WTC11 (cell line): ENCODE data around the gene CDKN2B. TPM values are rescaled to one million over a fixed set of nuclear protein-coding genes. Genes with fewer than 3 reads are reported as not detected.

Experiments
- ATAC-seq: fragments of 200-7000 bp; cut with Tn5 transposase; 2 replicates; pipeline ENCODE4 v1.10.0; 2021; ENCODE audit warnings: mild to moderate bottlenecking, moderate library complexity
- CTCF ChIA-PET: fragments of 300-600 bp; sonication (Branson Sonifier 250); formaldehyde crosslinking; loops from one replicate; lab custom pipeline; 2021; ENCODE audit warnings: antibody characterized with exemption; lab: Charles Lee
- POLR2A ChIA-PET: fragments of 350-600 bp; sonication (Branson Sonifier 250); formaldehyde crosslinking; loops from one replicate; lab custom pipeline; 2021; ENCODE audit warnings: antibody characterized with exemption; lab: Charles Lee
- DNase-seq: peaks from one replicate; pipeline ENCODE4 v3.0.0; 2021; ENCODE audit warnings: low spot score
- H3K27ac Mint-ChIP-seq: 2 replicates; pipeline ENCODE4 v1.8.0; 2021; ENCODE audit warnings: mixed read lengths
- H3K27me3 Mint-ChIP-seq: 2 replicates; pipeline ENCODE4 v1.8.0; 2021; ENCODE audit warnings: low read depth, mild to moderate bottlenecking, moderate library complexity, mixed read lengths
- H3K36me3 Mint-ChIP-seq: 2 replicates; pipeline ENCODE4 v1.8.0; 2021; ENCODE audit warnings: mixed read lengths
- H3K4me1 Mint-ChIP-seq: 2 replicates; pipeline ENCODE4 v1.8.0; 2022; ENCODE audit warnings: mixed read lengths
- H3K4me3 Mint-ChIP-seq: 2 replicates; pipeline ENCODE4 v1.8.0; 2021; ENCODE audit warnings: mild to moderate bottlenecking, moderate library complexity, mixed read lengths
- H3K9me3 Mint-ChIP-seq: 2 replicates; pipeline ENCODE4 v1.8.0; 2021; ENCODE audit warnings: mixed read lengths
- AR ChIP-seq: fragments of 250-450 bp; sonication (Bioruptor Pico); IDR thresholded peaks from 2 replicates; pipeline ENCODE4 v1.9.0; 2021; ENCODE audit warnings: mild to moderate bottlenecking
- CREB1 ChIP-seq: sonication (generic); formaldehyde crosslinking; IDR thresholded peaks from 2 replicates; pipeline ENCODE4 v1.8.0; 2023; ENCODE audit warnings: mild to moderate bottlenecking, missing genetic modification reagents
- ELF4 ChIP-seq: sonication (generic); formaldehyde crosslinking; IDR thresholded peaks from 2 replicates; pipeline ENCODE4 v1.8.1; 2022; ENCODE audit warnings: low read depth, mild to moderate bottlenecking, moderate library complexity, missing genetic modification reagents
- FOXJ3 ChIP-seq: sonication (generic); formaldehyde crosslinking; IDR thresholded peaks from 2 replicates; pipeline ENCODE4 v1.9.0; 2021; ENCODE audit warnings: missing genetic modification reagents, mild to moderate bottlenecking, borderline replicate concordance
- JAZF1 ChIP-seq: fragments of 250-450 bp; sonication (Bioruptor Pico); IDR thresholded peaks from 2 replicates; pipeline ENCODE4 v1.9.0; 2021; ENCODE audit warnings: moderate library complexity, mild to moderate bottlenecking, inconsistent platforms
- KAT7 ChIP-seq: sonication (generic); formaldehyde crosslinking; IDR thresholded peaks from 2 replicates; pipeline ENCODE4 v1.8.1; 2023; ENCODE audit warnings: missing genetic modification reagents, mild to moderate bottlenecking, borderline replicate concordance
- MAX ChIP-seq: sonication (generic); formaldehyde crosslinking; IDR thresholded peaks from 2 replicates; pipeline ENCODE4 v1.8.0; 2022; ENCODE audit warnings: mild to moderate bottlenecking, missing genetic modification reagents
- OVOL2 ChIP-seq: fragments of 250-450 bp; sonication (Bioruptor Pico); IDR thresholded peaks from 2 replicates; pipeline ENCODE4 v1.9.0; 2021; ENCODE audit warnings: mild to moderate bottlenecking, borderline replicate concordance
- PREB ChIP-seq: sonication (generic); formaldehyde crosslinking; IDR thresholded peaks from 2 replicates; pipeline ENCODE4 v1.8.1; 2022; ENCODE audit warnings: mild to moderate bottlenecking, missing genetic modification reagents, moderate library complexity, borderline replicate concordance
- SMAD3 ChIP-seq: sonication (generic); formaldehyde crosslinking; IDR thresholded peaks from 2 replicates; pipeline ENCODE4 v1.8.0; 2022; ENCODE audit warnings: missing genetic modification reagents, mild to moderate bottlenecking, borderline replicate concordance
- SOX15 ChIP-seq: fragments of 250-450 bp; sonication (Bioruptor Pico); IDR thresholded peaks from 2 replicates; pipeline ENCODE4 v1.9.0; 2021; ENCODE audit warnings: mild to moderate bottlenecking
- TCF7 ChIP-seq: sonication (generic); formaldehyde crosslinking; IDR thresholded peaks from 2 replicates; pipeline ENCODE4 v1.8.0; 2022; ENCODE audit warnings: mild to moderate bottlenecking, low read depth, missing genetic modification reagents, moderate library complexity
- TP53 ChIP-seq: sonication (generic); formaldehyde crosslinking; IDR thresholded peaks from 2 replicates; pipeline ENCODE4 v1.8.1; 2023; ENCODE audit warnings: mild to moderate bottlenecking, missing genetic modification reagents
- ZBTB43 ChIP-seq: sonication (generic); formaldehyde crosslinking; IDR thresholded peaks from 2 replicates; pipeline ENCODE4 v1.8.1; 2023; ENCODE audit warnings: mild to moderate bottlenecking, missing genetic modification reagents
- ZNF232 ChIP-seq: sonication (generic); formaldehyde crosslinking; IDR thresholded peaks from 2 replicates; pipeline ENCODE4 v1.8.0; 2022; ENCODE audit warnings: mild to moderate bottlenecking, missing genetic modification reagents
- ZNF532 ChIP-seq: fragments of 250-450 bp; sonication (Bioruptor Pico); IDR thresholded peaks from 2 replicates; pipeline ENCODE4 v1.9.0; 2021; ENCODE audit warnings: mild to moderate bottlenecking, borderline replicate concordance
- total RNA-seq: library from RNA; stranded (reverse); gene quantifications from 3 replicates; pipeline ENCODE4 v1.2.3, GENCODE V29; 2021

CDKN2B gene
- total RNA-seq, 1 experiment from 2014 or later, result 0.13 TPM

GRCh38 chr9:22052376-22052945, 43.4 kb upstream of the CDKN2B start (continued):
- no peak for TF ChIP-seq PREB (CRISPR knock-in tag)
- no peak for TF ChIP-seq SMAD3 (CRISPR knock-in tag)
- no peak for TF ChIP-seq JAZF1
- TF ChIP-seq CREB1 (CRISPR knock-in tag), result no peak
- no peak for TF ChIP-seq ZNF232 (CRISPR knock-in tag)
- no peak for TF ChIP-seq SOX15 (CRISPR knock-in tag)

- H3K36me3 Mint-ChIP-seq, result no peaks in the 10 kb centered on the region
- no peak overlapping the region for H3K4me3 Mint-ChIP-seq
- H3K9me3 Mint-ChIP-seq, result no peaks in the 10 kb centered on the region
- no peak for TF ChIP-seq ZNF532 (CRISPR knock-in tag)
- no peak for ATAC-seq
- H3K4me1 Mint-ChIP-seq, result peaks cover 5% of the 10 kb centered on the region; the same call in 1 of the 2 replicates
- DNase-seq, result no peak
- H3K27me3 Mint-ChIP-seq, result no peaks in the 10 kb centered on the region
- ChIA-PET CTCF (interaction anchor here (0.8 to 3.2 kb wide), 4 partner anchors 27 to 654 kb away, joined by 3 to 11 read pairs (median 4); no protein-coding TSS in a partner anchor), POLR2A (no interaction called here)
- H3K27ac Mint-ChIP-seq, result no peak overlapping the region
These were observed 41.8 kb upstream of the CDKN2B start for GRCh38 chr9:22050924-22051323.

- H3K4me1 Mint-ChIP-seq, result peaks cover 5% of the 10 kb centered on the region; the same call in 1 of the 2 replicates
- CTCF ChIA-PET, result interaction anchor here (0.5 to 3.4 kb wide), 3 partner anchors 41 to 195 kb away, joined by 5 to 13 read pairs (median 6); partner anchors contain the start of gene CDKN2B
- POLR2A ChIA-PET, result no interaction called here
- no peaks in the 10 kb centered on the region for H3K27me3 Mint-ChIP-seq
- DNase-seq, result no peak
- TF ChIP-seq ELF4 (CRISPR knock-in tag), result no peak
- TF ChIP-seq TCF7, result no peak
- TF ChIP-seq OVOL2 (CRISPR knock-in tag), result no peak
- TF ChIP-seq KAT7 (CRISPR knock-in tag), result no peak
- TF ChIP-seq CREB1 (CRISPR knock-in tag), result no peak
- TF ChIP-seq, all 79 proteins: peak for 0
- ATAC-seq, result no peak
- no peaks in the 10 kb centered on the region for H3K36me3 Mint-ChIP-seq
- no peak overlapping the region for H3K4me3 Mint-ChIP-seq
- no peak overlapping the region for H3K27ac Mint-ChIP-seq
- no peaks in the 10 kb centered on the region for H3K9me3 Mint-ChIP-seq
These were observed 40.3 kb upstream of the CDKN2B start for GRCh38 chr9:22049411-22049810.

GRCh38 chr9:22047596-22047995, 38.5 kb upstream of the CDKN2B start:
- Mint-ChIP-seq H3K36me3 (no peaks in the 10 kb centered on the region), H3K4me3 (no peak overlapping the region), H3K27me3 (no peaks in the 10 kb centered on the region), H3K4me1 (peaks cover 4% of the 10 kb centered on the region; the same call in 1 of the 2 replicates), H3K27ac (no peak overlapping the region)
- DNase-seq (no peak), ATAC-seq (no peak)
- ChIA-PET POLR2A (no interaction called here), CTCF (interaction anchor here (0.8 to 3.4 kb wide), 3 partner anchors 39 to 197 kb away, joined by 4 to 13 read pairs (median 6); partner anchors contain the start of gene CDKN2B)
- TF ChIP-seq ZBTB43 (no peak), MAX (no peak), TP53 (CRISPR knock-in tag) (no peak), AR (CRISPR knock-in tag) (no peak), FOXJ3 (CRISPR knock-in tag) (no peak)
- TF ChIP-seq, all 79 proteins: peak for 0
- no peaks in the 10 kb centered on the region for H3K9me3 Mint-ChIP-seq
